ENCODE measurements around the gene CCDC70.

The CCDC70 gene

DNA sequence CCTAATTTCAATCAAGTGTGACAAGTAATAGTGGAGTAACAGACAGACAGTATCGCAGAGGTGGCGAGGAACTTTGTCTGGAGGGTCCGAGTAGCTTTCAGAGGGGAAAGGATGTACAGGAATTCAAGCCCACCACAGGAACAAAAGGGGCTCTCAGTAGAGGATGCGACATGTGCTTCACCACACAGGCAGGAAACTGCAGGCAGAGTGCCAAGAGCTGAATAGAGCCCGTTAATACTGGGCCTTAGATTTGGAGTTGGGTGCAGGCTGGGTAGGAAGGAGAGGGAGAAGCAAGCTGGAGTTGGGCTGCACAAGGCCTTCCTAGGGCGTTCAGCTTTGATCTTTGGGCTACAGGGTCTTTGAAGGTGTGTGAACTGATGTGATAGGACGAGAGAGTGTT lies 1.2 kb downstream of the CCDC70 start:
- no peak for DNase-seq (ENCODE audit: low spot score)

DNA sequence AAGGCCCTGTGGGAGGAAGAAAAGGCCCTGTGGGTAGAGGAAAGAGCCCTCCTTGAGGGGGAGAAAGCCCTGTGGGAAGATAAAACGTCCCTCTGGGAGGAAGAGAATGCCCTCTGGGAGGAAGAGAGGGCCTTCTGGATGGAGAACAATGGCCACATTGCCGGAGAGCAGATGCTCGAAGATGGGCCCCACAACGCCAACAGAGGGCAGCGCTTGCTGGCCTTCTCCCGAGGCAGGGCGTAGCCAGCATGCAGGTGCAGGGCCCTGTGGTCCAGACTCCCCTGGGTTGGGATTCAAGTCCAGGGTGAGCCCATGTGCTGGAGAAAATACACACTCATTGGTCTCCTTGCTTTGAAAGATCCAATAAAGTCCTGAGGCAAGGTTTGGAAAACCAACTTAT lies 4.1 kb downstream of the CCDC70 start:
- DNase-seq (ENCODE audit: low spot score) = no peak

DNA sequence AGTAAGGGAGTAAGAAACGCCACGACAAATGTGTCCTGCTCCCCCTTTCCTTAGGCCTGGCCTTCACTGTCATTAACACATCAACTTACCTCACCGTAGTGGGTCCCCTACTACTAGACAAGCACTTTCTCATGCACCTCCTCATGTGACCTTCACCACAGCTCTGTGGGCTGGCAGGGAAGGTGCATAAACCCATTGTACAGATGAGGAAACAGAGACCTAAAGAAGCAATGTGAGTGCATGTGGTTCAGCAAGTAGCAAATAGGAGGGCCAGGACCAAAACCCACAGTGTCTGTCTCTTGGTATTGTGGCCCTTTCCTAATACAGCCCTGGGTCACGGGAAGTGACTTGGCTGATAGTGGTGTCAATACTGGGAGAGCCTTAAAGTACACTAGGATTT lies 5.3 kb downstream of the CCDC70 start:
- DNase-seq (ENCODE audit: low spot score) = no peak

DNA sequence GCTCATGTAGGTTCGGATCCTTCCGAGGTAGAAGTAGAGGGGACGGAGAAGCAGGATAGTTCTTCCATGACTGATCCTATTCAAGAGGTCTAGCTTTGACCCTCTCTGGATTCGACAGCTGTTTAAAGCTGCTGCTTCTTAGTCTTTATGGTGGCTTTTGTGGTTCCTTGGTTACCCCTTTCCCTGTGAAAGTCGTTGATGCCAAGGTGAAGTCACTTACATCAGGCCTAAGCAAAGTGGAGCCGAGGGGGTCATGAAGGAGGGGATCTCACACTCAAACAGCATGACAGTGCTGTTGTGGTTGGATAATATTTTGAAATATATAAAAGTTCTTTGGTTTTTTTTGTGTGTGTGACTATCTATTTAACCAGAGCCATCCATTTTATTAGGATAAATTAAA lies 8.1 kb downstream of the CCDC70 start:
- DNase-seq (ENCODE audit: low spot score) = no peak

DNA sequence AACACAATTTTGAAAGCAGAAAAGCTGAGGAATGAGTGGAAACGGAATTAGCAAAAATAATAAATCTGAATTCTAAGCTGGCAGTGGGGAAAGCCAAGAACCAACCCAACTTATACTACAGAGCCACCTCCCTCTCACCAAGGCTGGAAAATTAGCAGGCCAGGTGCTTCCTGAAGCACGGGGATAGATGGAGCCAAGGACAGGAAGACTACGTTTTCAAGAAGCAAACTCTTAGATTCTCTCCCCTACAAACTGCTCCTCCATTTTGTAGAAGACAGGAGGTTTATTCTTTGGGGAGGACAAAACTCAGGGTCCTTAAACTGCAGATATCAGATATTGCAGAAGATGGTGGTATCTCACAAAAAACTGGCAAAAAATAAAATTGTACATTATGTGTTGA lies 8.8 kb downstream of the CCDC70 start:
- DNase-seq (ENCODE audit: low spot score) = no peak

DNA sequence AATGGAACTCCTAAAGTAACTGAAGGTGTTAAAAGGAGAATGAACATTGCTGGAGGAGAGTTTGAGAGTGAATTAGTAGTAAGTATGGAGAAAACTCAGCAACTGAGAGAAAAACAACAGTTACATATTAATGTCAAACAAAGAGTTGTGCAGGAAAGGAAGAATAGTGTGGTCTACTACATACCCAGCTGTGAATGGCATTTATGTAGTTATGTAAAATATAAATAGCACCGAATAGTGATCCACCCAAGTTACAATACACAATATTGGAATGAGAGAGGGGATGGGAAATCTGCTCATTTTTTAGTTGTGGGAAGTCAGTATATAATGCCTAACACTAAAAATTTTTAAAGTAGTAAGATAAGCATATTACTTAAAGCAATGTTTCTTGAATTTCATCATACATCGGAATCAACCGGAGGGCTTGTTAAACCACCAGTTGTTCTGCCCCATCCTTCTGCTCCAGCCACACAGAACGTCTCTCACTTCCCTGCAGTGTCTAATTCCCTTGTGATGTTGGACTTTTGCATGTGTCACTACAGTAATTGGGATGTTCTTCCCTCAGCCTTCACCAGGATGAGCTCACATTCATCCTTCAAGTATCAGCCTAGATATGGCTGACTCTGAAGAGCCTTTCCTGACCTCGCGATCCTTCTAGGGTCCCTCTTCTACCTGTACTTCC lies 11.5 kb downstream of the CCDC70 start:
- DNase-seq (ENCODE audit: low spot score) = no peak

DNA sequence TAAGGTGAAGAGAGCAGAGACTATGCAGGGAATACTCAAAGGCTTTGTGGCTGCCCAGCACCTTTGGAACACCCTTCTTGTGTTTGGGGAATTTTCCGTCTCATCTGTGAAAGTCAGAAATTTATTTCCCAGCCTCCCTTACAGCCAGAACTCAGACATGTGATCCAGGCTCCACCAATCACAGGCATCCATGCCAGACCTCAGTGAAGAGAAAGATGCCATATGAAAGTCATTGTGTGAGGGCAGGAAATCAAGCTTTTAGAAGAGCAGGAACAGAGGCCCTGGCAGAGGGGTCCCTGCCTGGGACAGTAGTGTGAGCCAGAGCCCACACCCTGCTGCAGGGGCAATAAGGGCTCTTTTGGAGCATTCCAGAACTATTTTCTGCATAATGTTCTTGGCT lies 12.1 kb downstream of the CCDC70 start:
- no peak for DNase-seq (ENCODE audit: low spot score)

DNA sequence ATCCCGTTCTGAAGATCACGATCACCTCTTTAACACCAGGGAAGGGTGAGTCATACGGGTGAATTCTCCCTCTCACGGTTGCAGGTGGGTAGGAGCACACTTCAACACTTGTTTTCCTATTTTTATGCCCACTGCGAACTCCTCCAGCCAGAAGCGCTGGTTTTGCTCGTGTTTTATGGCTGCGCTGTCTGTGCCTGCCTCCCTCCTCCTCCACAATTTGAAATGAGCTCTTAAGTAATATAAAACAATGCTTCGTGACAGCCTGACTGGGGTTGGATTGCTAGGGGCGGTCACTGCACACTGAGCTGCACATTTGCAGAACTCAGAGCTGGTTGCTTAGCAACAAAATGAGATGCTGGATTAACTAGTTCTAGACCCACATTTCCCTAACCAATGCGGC lies 12.9 kb downstream of the CCDC70 start:
- no peak for DNase-seq (ENCODE audit: low spot score)

DNA sequence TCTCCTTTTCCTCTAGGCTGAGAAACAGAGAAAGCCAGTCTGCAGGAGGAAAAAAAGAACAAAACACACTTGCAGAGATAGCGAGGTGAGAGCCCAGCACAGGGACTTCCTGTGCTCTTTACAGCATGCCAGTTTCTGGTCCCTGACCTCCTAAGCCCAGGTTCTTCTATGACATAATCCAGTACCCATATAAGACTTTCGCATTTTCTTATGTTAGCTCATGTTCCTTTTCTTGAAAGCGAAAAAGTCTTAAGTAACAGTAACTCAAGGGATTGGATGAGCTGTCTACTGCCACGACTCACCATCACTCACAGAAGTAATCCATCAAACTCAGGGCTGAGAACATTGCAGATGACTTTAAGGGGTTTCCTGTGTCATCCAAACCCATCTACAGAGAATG lies 17.4 kb downstream of the CCDC70 start:
- no peak for DNase-seq (ENCODE audit: low spot score)

DNA sequence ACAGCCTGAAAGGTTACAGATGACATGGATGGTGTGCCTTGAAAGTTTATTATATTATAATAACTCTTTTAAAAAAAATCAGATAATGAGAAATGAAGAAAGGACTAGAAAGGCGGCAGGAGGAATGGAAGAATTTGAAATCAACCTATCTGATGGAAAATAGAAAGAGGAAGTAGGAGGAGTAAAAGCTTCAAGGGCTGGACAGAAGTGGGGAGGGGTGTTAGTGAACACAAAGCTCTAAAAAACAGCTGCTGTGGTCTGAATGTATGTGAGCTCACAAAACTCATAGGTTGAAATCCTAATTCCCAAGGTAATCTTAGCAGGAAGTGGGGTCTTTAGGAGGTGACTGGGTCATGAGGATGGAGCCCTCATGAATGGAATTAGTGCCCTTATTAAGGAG lies 19.5 kb downstream of the CCDC70 start:
- no peak for DNase-seq (ENCODE audit: low spot score)

DNA sequence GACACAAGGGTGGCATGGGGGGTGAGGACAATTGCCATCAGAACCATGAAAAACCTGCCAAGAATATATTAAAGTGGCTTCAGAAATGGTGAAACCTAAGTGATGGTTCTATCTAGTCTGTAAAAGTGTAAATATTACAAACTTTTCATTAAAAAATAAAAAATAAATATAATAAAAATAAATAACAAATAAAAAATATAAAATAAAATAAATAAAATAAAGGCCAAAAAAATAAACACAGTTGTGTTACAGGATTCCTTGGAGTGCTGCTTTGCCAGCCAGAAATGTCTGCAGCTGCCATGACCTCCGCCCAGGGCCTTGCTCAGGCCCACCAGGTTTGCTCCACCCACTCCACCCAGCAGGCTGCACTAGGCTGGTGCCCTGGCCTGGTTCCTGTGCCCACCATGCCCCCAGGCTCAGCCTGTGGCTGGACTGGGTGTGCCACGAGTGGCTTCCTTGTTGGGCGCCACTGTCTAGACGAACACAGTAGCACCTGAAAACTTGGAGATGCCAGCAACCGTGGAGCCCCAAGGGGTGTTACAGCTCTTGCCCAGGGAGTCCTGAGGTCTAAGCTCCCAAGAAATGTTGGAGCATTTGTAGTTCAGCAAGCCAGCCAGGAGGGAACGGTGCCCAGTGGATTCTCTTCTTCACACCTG lies 20.9 kb downstream of the CCDC70 start:
- DNase-seq (ENCODE audit: low spot score) = no peak

DNA sequence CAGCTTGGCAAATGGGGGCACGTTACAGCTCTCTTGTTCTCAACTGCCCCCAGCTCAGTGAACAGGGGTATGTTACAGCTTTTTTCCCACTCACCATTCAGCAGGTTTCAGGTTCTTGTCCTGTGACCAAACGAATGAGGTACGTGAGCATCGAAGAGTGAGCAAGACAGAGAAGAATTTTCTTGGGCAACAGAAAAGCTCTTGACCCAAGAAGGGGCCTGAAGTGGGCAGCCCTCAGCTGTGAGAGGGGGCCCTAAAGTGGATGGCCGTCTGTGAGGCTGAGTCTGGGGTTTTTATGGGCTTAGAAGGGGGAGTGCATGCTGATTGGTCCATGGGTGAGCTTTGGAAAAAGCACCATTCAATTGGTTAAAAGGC lies 21.4 kb downstream of the CCDC70 start:
- DNase-seq (ENCODE audit: low spot score) = no peak

DNA sequence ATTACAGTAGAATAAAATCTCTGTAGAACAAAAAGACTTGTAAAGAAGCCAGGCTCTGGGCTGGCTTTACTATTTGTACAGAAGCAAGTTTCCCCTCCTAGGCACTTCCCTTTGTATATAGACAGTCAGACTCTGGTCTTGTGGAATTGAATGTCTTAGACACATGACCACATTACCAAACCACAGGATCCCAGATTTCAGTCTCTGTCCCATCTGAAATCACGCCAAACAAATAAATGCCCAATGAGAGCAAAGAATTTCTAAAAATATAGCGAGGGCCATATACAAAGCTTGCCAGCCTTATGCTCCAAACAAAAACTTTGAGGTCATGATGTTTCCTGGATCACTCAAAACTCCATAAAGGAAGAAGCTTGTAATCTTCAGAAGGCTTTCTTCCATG lies 23.9 kb downstream of the CCDC70 start:
- DNase-seq (ENCODE audit: low spot score) = no peak

DNA sequence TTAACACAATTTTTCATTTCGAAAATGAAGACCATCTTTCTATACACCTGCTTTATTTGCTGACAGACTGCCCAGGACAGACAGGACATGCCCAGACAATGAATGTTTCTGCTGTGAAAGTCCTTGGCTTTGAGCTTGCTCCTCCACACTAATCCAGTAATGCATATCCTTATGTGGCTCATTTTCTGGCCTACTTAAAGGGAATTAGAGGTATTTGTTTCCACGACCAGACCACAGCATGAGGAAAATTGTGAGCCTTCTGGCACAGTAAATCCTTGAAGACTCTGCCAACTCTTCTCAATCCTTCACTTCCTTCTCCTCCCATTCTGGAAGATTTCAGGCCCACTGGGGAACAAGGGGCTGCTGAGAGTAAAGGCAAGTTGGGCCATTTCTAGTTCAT lies 25.7 kb downstream of the CCDC70 start:
- no peak for DNase-seq (ENCODE audit: low spot score)

DNA sequence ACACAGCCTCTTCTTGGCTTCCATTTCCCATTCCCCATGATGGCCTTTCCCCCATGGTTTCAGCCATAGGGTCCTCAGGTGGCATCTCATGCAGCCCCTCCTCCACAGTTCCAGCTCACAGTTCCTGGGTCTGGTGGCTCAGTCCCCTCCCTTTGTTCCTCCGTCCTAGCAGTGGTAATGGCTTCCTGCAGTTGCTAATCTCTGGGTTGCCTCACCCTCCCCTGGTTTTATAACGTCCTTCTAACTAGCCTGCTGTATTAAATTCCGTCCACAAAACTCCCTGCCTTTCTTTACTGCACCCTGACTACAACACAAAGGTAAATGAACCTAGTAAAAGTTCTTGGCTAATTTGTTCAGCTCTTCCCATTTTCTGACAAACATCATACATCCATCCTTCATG lies 30.9 kb downstream of the CCDC70 start:
- no peak for DNase-seq (ENCODE audit: low spot score)

DNA sequence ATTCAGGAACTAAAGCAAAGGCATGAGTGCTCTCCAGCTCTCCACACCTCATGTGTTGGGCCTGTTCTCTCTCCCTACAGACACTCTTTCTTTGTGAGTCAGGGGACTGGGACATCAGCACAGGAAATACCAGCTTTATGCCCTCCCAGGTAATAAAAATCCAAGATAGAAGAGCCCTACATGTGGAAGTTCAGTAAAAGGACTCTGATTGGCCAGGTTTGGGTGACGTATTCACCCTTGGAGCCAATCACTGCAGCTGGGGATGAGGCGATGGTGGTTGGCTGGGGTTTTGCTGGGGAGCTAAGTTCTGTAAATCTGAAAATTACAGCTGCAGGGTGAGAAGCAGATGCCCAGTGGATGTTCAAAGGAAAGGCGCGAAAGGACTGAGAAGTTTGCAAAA lies 32.5 kb downstream of the CCDC70 start:
- DNase-seq (ENCODE audit: low spot score) = no peak

DNA sequence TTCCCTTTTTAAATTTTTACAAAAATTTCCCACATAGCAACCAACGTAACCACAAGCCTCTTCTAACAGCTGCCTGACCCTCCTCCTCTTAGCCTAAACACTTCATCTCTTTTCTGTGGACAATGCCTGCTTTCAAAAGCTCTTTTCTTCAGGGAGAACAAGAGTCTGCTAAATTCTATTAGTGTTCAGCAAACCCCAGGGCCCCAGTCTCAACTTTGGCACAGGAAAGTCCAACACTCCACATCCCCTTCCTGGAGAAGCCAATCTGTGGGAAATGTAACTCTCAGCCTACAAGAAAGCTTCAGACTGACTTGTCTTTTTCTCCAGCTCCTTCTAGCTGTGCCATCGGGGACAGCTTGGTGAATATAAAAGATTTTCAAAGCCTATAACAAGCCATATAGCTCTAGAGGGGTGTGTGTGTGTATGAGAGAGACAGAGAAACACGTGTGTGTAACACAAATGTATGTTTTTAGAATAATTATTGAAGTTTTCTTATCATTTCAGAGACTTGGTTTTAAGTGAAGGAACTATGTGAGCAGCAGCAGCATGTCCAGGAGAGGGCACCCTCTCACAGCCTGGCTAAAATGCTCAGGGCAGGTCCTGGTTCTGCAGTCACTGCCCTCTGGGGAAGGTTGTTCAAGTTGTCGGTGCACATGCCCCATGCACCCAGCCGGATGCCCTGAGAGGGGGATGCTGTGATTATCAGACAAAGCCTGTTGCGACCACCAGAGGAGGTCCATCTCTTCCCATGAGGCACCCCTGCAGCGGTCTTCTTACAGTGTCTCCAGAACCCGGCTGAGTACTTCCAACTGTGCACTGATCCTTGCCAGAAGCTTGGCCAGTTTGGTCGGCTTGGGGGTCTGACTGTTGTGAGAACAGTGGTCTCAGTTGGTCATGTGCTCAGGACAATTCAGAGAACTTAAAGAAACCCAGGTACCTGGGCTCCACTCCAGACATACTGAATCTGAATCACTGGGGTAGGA lies 34.4 kb downstream of the CCDC70 start:
- peak; percentile 19 for DNase-seq (ENCODE audit: low spot score)

DNA sequence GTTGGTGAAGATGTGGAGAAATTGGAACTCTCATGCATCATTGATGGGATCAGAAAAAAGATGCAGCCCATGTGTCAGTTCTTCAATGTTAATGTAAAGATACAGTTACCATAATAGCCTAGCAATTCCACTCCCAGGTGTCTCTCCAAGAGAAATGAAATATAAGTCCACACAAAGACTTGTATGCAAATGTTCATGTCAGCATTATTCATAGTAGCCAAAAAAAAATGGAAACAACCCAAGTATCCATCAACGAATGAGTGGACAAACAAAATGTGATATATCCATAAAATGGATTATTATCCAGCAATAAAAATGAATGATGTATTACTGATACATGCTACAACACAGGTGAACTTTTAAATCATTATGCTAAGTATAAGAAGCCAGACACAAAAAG lies 38.7 kb downstream of the CCDC70 start:
- no peak for DNase-seq (ENCODE audit: low spot score)

DNA sequence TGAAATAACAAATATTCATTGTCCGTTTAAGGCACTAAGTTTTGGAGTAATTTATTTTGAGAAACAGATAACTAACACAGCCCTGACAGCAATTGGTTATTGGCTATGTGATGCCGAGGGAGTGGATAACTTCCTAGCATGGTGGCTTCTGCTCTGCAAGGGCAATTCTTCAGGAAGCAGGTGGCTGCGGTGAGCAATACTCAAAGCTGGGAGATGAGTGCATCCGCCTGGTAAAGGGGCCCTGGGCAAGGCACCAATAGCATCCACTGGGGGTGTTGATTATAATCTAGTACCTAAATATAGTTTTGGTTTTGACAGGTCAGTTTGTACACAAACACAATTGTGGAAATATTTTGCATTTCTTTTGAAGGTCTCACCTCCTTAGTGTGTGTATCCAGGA lies 41.0 kb downstream of the CCDC70 start:
- no peak for DNase-seq (ENCODE audit: low spot score)

DNA sequence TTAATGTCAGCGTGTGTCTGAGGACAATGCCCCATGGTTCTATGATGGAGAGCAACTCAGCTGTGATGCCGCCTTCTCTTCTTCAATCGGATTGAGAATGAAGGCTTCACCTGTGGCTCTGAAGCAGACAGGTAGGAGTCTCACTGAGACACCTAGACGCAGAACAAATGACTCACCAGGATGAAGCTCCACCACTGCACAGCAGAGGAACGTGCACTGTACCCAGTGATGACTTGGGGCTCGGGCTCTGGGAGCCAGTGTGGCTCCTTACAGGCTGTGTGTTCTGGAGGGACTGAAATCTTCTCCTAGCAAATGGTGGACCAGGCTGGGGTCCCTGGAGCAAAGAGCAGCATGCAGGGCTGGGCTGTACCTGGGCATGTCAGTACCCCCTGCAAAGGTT lies 44.0 kb downstream of the CCDC70 start:
- DNase-seq (ENCODE audit: low spot score) = no peak

DNA sequence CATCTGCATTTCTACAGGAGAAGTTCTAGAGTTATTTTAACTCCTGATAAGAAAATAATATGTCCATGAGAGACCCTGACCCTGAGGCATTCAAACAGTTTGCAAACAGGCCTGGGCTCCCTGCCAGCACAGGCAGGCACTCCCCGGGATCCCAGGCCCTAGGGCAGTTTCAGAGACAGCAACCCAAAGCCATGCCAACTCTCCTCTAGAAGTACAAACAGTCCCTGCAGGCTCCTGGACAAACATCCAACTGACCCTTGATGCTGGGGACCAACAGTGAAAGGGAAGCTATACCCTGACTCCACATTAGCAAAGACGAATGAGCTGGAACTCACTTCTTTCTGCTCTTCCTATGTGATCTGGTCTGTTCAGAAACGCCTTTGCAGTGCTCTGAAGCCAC lies 44.8 kb downstream of the CCDC70 start:
- DNase-seq (ENCODE audit: low spot score) = no peak

DNA sequence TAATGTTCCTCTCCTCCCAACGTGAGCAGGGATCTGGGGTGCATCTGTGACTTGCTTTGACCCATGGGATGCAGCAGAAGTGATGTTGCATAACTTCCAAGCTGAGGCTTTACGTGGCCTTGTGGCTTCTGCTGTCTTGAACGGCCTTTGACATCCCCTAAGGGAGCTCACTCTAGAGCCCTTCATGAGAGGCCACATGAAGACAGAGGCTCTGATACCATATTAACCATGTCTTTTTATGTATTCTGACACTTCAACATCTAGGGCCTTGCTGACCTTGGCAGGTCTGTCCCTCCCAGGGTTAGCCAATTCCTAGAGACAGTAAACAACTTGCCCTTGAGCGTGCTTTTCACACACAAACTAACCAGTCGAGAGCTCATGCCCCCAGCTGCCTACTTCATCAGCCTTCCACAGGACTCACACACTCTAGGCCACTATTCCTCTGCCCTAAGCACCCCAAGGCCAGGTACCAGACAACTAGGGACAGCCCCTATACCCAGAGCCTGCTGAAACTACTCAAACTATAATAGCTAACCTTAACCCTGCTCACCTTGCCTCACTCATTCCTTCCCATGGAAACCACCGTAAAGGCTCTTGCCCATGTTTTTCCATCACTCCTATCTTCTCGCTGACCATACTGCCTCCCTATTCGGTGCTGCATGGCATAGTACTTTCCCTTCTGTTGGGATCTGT lies 45.4 kb downstream of the CCDC70 start:
- no peak for DNase-seq (ENCODE audit: low spot score)

Data from LoVo (cell line).